ENCODE measurements around the gene SNAP25.
A peak's percentile ranks its signal among the peaks of the same experiment; 100 is the strongest.

The SNAP25 gene

GRCh38 chr20:10249048-10249770, 30.6 kb downstream of the SNAP25 start:
- Histone ChIP-seq H3K4me1 (ENCODE audit: insufficient read depth, poor library complexity, severe bottlenecking) (peaks cover 16% of the 10 kb centered on the region), H3K27ac (ENCODE audit: poor library complexity, severe bottlenecking) (no peak overlapping the region), H3K27me3 (ENCODE audit: insufficient read depth, poor library complexity, severe bottlenecking) (no peaks in the 10 kb centered on the region), H3K9me3 (ENCODE audit: severe bottlenecking) (no peaks in the 10 kb centered on the region), H3K4me3 (ENCODE audit: severe bottlenecking) (no peak overlapping the region), H3K36me3 (ENCODE audit: low read depth) (no peaks in the 10 kb centered on the region)
- ATAC-seq (ENCODE audit: low read depth): no peak
- TF ChIP-seq CTCF (IDR thresholded peaks at IDR 0.05; ENCODE audit: poor library complexity, severe bottlenecking): no peak
- DNase-seq (ENCODE audit: low spot score): no peak

DNA sequence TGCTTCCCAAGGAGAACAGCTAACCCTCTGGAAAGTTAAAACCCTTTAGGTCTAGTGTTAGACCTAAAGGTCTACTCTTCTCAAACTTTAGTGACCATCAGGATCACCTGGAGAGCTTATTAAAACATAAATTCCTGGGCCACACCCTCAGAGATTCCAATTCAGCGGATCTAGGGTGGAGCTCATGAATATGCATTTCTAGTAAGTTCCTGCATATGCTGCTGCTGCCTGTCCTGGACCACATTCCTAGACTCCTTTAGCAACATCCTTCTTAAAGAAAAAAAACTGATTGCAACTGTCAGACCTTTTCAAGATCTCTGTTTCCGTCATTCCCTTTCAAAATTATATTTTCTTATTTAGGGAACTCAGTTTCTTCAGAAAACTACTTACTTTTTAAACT, 31.2 kb downstream of the SNAP25 start:
- Histone ChIP-seq H3K27ac (ENCODE audit: poor library complexity, severe bottlenecking) (peak overlapping the region; percentile 0), H3K27me3 (ENCODE audit: insufficient read depth, poor library complexity, severe bottlenecking) (no peaks in the 10 kb centered on the region), H3K9me3 (ENCODE audit: severe bottlenecking) (no peaks in the 10 kb centered on the region), H3K4me1 (ENCODE audit: insufficient read depth, poor library complexity, severe bottlenecking) (peaks cover 16% of the 10 kb centered on the region), H3K36me3 (ENCODE audit: low read depth) (no peaks in the 10 kb centered on the region), H3K4me3 (ENCODE audit: severe bottlenecking) (no peak overlapping the region)
- TF ChIP-seq CTCF (IDR thresholded peaks at IDR 0.05; ENCODE audit: poor library complexity, severe bottlenecking): no peak
- ATAC-seq (ENCODE audit: low read depth) (no peak), DNase-seq (ENCODE audit: low spot score) (no peak)

DNA sequence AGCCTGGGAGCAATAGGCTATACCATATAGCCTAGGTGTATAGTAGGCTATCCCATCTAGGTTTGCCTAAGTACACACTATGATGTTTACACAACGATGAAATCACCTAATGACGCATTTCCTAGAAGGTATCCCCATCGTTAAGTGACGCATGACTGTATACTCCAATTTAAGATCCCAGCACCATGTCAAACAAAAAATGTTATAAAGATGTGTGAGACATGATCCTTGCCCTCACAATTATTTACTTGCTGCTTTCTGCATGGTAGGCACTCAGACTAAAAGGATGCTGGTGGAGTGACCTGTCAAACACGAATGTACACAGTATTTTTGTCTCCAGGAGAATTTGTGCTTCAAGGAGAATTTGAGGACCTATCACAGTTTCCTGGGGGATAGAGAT, 32.3 kb downstream of the SNAP25 start:
- H3K4me1 ChIP-seq (ENCODE audit: insufficient read depth, poor library complexity, severe bottlenecking): peaks cover 16% of the 10 kb centered on the region
- ATAC-seq (ENCODE audit: low read depth) (peak; percentile 97), DNase-seq (ENCODE audit: low spot score) (no peak)
- H3K27ac ChIP-seq (ENCODE audit: poor library complexity, severe bottlenecking): peak overlapping the region; percentile 0
- no peaks in the 10 kb centered on the region for H3K9me3 ChIP-seq (ENCODE audit: severe bottlenecking)
- peaks cover 4% of the 10 kb centered on the region for H3K27me3 ChIP-seq (ENCODE audit: insufficient read depth, poor library complexity, severe bottlenecking)
- H3K4me3 ChIP-seq (ENCODE audit: severe bottlenecking): no peak overlapping the region
- TF ChIP-seq CTCF (IDR thresholded peaks at IDR 0.05; ENCODE audit: poor library complexity, severe bottlenecking): no peak
- no peaks in the 10 kb centered on the region for H3K36me3 ChIP-seq (ENCODE audit: low read depth)

DNA sequence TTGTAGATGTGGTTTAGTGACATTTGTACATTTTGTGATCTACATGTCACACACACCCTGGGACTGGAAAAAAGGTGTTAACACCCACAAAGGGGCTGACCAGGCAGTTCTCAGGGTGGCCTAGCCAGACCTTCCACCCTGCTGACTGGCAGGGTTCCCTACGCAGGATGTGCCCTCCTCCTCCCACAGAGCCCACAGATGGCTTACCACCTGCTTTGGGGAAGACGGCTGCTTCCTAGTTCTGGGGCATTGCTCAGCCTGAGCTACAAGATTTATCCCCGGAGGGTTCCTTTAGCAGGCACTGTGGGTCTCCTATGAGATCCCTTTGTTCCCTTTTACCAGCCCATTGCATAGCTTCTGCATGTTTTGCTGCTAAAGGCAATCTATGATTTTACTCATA, 35.1 kb downstream of the SNAP25 start:
- no peak overlapping the region for H3K27ac ChIP-seq (ENCODE audit: poor library complexity, severe bottlenecking)
- H3K4me3 ChIP-seq (ENCODE audit: severe bottlenecking): no peak overlapping the region
- H3K27me3 ChIP-seq (ENCODE audit: insufficient read depth, poor library complexity, severe bottlenecking): peaks cover 4% of the 10 kb centered on the region
- no peak for ATAC-seq (ENCODE audit: low read depth)
- no peaks in the 10 kb centered on the region for H3K9me3 ChIP-seq (ENCODE audit: severe bottlenecking)
- TF ChIP-seq CTCF (IDR thresholded peaks at IDR 0.05; ENCODE audit: poor library complexity, severe bottlenecking): no peak
- H3K36me3 ChIP-seq (ENCODE audit: low read depth): no peaks in the 10 kb centered on the region
- DNase-seq (ENCODE audit: low spot score): no peak
- peaks cover 16% of the 10 kb centered on the region for H3K4me1 ChIP-seq (ENCODE audit: insufficient read depth, poor library complexity, severe bottlenecking)

DNA sequence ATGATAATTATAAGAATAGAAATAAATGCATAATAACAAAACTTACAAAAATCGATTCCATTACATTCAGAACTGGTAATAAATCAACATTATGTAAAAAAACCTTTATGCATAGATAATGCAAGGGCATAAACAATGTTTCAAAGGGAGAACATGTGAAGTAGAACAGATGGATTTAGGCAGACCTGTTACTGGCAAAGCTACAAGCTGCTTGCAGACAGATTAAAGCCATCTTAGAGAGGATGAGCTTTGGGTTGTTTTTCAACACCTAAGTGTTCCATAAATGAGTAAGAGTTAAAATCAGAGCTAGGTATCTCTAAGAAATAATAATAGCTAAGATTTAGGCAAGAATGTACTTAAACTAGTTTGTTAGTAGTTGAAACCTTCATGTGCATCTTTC, 37.2 kb downstream of the SNAP25 start:
- no peak for TF ChIP-seq CTCF (IDR thresholded peaks at IDR 0.05; ENCODE audit: poor library complexity, severe bottlenecking)
- Histone ChIP-seq H3K27ac (ENCODE audit: poor library complexity, severe bottlenecking) (no peak overlapping the region), H3K27me3 (ENCODE audit: insufficient read depth, poor library complexity, severe bottlenecking) (peaks cover 4% of the 10 kb centered on the region), H3K36me3 (ENCODE audit: low read depth) (no peaks in the 10 kb centered on the region), H3K4me1 (ENCODE audit: insufficient read depth, poor library complexity, severe bottlenecking) (peaks cover 5% of the 10 kb centered on the region), H3K4me3 (ENCODE audit: severe bottlenecking) (no peak overlapping the region), H3K9me3 (ENCODE audit: severe bottlenecking) (no peaks in the 10 kb centered on the region)
- ATAC-seq (ENCODE audit: low read depth): no peak
- no peak for DNase-seq (ENCODE audit: low spot score)
